GM12865 (cell line): ENCODE measurements around the gene ZNF814.
"Not testable (repeated sequence)": the region's sequence is repeated elsewhere in the genome, so short reads cannot be mapped to it uniquely, and the experiment has no call there.

Experiments
- DNase-seq: peaks from one replicate; pipeline ENCODE4 v3.0.0; 2010; ENCODE audit warnings: low read depth
- H3K4me3 ChIP-seq: 2 replicates; pipeline ENCODE4 v1.5.1; 2011; ENCODE audit warnings: mild to moderate bottlenecking, low read depth, low read length, control low read depth
- TF ChIP-seq, protein P1 (sequence below): IDR thresholded peaks from 2 replicates; pipeline ENCODE4 v1.5.1; 2011; ENCODE audit warnings: low read length, control low read depth, low read depth, inconsistent platforms; ENCODE audit not compliant: insufficient read depth; ENCODE audit errors: missing control alignments

ZNF814 gene

DNA sequence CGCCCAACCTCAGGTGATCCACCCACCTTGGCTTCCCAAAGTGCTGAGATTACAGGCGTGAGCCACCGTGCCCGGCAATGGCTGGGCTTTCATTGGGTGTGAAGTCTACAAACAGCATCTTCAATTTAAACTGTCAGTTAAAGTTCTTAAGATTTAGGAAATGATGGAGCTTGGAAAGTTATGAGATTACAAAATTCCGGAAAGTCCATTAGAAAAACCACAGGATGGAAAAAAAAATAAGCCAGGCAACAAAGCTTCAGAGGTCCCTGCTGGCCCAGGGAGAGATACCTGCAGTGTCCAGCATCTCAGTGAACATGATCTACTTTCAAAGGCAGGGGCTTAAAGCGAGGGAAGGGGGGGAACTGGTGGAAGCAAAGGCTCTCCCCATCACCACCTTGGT is 63.3 kb downstream of the ZNF814 start:
- H3K4me3 ChIP-seq: no peak overlapping the region
- TF ChIP-seq, protein P1, sequence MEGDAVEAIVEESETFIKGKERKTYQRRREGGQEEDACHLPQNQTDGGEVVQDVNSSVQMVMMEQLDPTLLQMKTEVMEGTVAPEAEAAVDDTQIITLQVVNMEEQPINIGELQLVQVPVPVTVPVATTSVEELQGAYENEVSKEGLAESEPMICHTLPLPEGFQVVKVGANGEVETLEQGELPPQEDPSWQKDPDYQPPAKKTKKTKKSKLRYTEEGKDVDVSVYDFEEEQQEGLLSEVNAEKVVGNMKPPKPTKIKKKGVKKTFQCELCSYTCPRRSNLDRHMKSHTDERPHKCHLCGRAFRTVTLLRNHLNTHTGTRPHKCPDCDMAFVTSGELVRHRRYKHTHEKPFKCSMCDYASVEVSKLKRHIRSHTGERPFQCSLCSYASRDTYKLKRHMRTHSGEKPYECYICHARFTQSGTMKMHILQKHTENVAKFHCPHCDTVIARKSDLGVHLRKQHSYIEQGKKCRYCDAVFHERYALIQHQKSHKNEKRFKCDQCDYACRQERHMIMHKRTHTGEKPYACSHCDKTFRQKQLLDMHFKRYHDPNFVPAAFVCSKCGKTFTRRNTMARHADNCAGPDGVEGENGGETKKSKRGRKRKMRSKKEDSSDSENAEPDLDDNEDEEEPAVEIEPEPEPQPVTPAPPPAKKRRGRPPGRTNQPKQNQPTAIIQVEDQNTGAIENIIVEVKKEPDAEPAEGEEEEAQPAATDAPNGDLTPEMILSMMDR: no peak
- DNase-seq: no peak

DNA sequence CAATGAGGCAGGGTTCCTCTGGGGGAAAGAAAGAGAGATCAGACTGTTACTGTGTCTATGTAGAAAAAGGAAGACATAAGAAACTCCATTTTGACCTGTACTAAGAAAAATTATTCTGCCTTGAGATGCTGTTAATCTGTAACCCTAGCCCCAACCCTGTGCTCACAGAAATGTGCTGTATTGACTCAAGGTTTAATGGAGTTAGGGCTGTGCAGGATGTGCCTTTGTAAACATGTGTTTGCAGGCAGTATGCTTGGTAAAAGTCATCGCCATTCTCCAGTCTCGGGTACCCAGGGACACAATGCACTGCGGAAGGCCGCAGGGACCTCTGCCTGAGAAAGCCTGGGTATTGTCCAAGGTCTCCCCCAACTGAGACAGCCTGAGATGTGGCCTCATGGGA is 65.2 kb downstream of the ZNF814 start:
- DNase-seq, H3K4me3 ChIP-seq: not testable (repeated sequence)

DNA sequence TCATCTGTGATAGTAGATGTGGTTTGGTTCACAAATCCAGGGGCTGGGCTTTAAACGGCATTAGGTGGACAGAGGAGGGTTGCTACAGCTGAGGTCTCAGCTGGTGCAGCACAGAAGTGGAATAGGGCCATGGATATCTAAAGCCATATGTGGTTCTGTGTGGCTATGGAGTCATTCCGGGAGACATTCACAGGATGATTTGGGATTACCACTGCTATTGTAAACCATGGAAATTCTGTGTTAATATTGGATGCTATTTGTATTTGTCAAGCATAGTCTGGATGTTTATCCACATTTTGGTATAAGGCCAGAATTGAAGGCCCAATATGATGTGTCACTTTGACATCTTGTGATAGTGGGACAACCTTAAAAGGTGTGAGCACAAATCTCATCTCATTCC is 65.7 kb downstream of the ZNF814 start:
- not testable (repeated sequence) for DNase-seq

DNA sequence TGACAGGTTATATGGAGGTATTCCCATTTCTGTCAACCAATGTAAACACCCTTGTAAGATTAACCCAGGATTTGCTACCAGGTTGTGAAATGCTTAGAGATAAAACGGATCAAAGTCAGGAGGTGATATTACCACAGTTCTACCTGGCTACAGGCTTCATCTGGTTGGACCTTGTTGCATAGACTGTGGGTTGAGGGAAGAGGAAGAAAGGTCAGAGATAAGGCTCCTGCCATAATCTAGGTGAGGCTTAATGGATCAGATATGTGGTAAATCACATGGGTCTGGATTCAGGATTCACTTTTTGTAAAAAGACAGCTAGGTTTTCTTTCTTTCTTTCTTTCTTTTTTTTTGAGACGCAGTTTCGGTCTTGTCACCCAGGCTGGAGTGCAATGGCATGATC is 67.3 kb downstream of the ZNF814 start:
- not testable (repeated sequence) for DNase-seq, H3K4me3 ChIP-seq

More for the DNA sequence above, 65.7 kb downstream of the ZNF814 start:
- not testable (repeated sequence) for H3K4me3 ChIP-seq

DNA sequence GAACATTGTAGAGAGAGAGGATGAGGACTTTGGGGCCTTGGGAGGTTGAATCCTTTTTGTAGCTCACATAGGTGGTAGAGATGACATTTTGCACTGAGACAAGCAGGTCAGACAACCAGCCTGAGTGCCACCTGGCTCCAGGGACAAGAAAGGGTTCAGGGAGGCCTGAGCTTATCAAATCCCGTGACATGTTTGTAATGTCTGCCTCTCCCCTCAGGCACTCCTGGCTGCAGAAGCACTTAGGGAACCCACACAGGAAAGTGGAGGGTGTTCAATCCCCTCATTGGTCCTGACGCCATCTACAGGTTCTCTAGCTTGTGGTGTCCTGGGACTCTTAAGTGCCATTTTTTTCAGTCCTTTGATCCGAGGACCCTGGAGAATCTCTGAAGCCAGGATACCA is 67.7 kb downstream of the ZNF814 start:
- DNase-seq: not testable (repeated sequence)
- H3K4me3 ChIP-seq: peak overlapping the region; percentile 56

DNA sequence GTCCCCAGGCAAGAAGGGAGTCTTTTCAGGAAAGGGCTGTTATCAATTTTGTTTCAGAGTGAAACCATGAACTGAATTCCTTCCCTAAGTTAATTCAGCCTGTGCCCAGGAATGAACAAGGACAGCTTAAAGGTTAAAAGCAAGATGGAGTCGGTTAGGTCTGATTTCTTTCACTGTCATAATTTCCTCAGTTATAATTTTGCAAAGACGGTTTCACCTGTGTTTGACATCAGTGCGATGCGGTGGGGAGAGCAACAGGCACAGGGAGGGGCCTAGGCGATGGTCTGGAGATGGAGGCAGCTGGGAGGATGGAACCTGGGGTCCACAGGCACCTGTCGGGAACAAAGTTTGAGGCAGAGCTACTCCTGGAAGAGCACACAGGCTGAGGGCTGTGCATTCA is 68.2 kb downstream of the ZNF814 start:
- peak overlapping the region; percentile 56 for H3K4me3 ChIP-seq
- TF ChIP-seq, protein P1: no peak
- DNase-seq: no peak

DNA sequence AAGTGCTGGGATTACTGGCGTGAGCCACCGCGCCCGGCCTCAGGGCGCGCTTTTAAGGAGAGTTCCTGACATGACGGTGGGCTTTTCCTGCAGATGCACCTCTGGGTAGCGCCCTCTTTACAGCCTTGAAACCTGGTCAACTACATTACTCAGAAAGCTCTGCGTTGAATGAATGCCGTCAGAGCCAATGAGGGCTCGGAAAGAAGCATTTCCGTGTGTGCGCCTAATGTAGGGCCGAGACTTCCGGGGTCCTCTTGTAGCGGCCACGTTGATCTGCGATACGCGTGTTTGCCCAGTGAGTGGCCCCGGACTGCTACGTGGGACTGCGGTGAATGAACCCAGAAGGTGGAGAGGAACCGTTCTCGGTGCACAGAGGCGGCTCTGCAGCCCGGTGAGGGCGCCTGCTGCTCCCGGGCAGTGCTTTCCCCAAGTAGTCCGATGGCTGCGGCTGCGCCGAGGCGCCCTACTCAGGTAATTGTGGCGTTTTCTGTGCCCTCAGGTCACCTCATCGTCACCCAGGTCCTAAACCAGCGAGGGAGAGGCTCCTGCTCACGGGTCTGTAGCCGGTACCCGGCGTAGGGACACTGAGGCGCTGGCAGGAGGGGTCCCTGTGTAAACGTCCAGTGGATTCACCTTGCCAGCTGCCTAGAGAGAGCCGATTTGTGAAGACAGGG is 69.2 kb downstream of the ZNF814 start:
- DNase-seq: peak; percentile 96

DNA sequence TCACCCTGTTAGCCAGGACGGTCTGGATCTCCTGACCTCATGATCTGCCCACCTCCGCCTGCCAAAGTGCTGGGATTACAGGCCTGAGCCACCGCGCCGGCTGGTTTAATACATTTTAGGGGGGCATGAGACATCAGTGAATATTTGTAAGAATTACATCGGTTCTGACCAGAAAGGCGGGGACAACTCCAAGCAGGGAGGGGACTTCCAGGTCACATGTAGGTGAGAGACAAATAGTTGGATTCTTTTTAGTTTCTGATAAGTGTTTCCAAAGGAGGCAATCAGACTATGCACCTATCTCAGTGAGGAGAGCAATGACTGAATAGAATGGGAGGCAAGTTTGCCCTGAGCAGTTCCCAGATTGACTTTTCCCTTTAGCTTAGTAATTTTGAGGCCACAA is 70.5 kb downstream of the ZNF814 start:
- no peak overlapping the region for H3K4me3 ChIP-seq
- DNase-seq: no peak
- TF ChIP-seq, protein P1: no peak

More for the DNA sequence above, 69.2 kb downstream of the ZNF814 start:
- TF ChIP-seq, protein P1: no peak
- H3K4me3 ChIP-seq: peak overlapping the region; percentile 56

DNA sequence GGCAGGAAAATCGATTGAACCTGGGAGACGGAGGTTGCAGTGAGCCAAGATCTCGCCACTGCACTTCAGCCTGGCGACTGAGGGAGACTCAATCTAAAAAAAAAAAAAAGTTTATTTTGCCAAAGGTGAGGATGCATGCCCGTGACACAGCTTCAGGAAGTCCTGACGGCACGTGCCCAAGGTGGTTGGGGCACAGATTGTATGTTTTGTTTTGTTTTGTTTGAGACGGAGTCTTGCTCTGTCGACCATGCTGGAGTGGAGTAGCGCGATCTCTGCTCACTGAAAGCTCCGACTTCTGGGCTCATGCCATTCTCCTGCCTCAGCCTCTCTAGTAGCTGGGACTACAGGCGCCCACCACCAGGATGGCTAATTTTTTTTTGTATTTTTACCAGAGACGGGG is 70.9 kb downstream of the ZNF814 start:
- no peak overlapping the region for H3K4me3 ChIP-seq
- DNase-seq: no peak
- TF ChIP-seq, protein P1: no peak
